ENCODE results near the gene C2CD2. TPM values are rescaled to one million over a fixed set of nuclear protein-coding genes. Genes with fewer than 3 reads are reported as not detected.

C2CD2 gene
- total and polyA plus RNA-seq, 2 of the 8 experiments (the other 6 are each of a cell fraction or from before 2014, with no cell fraction given), result 10.4 to 13.0 TPM

- H3K27ac ChIP-seq (ENCODE audit: low read depth, low read length), result no peak overlapping the region
- no peak overlapping the region for H2AK5ac ChIP-seq (ENCODE audit: low read depth, low read length)
- DNase-seq (ENCODE audit: low read depth in 1 of 2, low spot score in 2 of 2) (no peak), FAIRE-seq (no peak)
- H2BK120ac ChIP-seq (replicated peaks; ENCODE audit: low read depth, low read length), result no peak overlapping the region
- peaks cover 0 to 13% of the 10 kb centered on the region in 2 experiments; a peak in 2 of 4 replicates for H3K79me2 ChIP-seq (ENCODE audit: control insufficient read depth in 1 of 2, insufficient read depth in 2 of 2, low read length in 2 of 2)
- no peaks in the 10 kb centered on the region for H3K27me3 ChIP-seq (replicated peaks in 1 of 4; ENCODE audit: control insufficient read depth in 3 of 4, extremely low read depth in 1 of 4, insufficient read depth in 3 of 4, low read length in 3 of 4)
- no peak overlapping the region for H3K4ac ChIP-seq (replicated peaks; ENCODE audit: insufficient read length, low read depth, low read length)
- WGBS, 2 experiments (ENCODE audit: extremely low coverage in 1 of 2, insufficient coverage in 1 of 2, insufficient read length in 1 of 2, insufficient replicate concordance in 2 of 2, low coverage in 1 of 2, low lambda C conversion rate in 2 of 2, missing lambda C conversion rate in 1 of 2), result 83% methylated on average over 4 of the region's 4 CpGs; no CpG with 5 or more reads in 1 of the 2 experiments
- H4K5ac ChIP-seq (ENCODE audit: insufficient read length, low read depth, low read length), result no peak overlapping the region
- H3K23ac ChIP-seq (ENCODE audit: insufficient read length), result no peak overlapping the region
- H3K9me3 ChIP-seq (ENCODE audit: insufficient read depth in 2 of 2, low read depth in 1 of 2, low read length in 1 of 2), result no peaks in the 10 kb centered on the region
- no peak for TF ChIP-seq HDAC2 (IDR thresholded peaks at IDR 0.05; ENCODE audit: borderline replicate concordance in 1 of 2, low read depth in 2 of 2, low read length in 2 of 2)
- TF ChIP-seq CHD2 (IDR thresholded peaks at IDR 0.05; ENCODE audit: low read length), result no peak
- TF ChIP-seq SIX5 (IDR thresholded peaks at IDR 0.05; ENCODE audit: low read depth, low read length), result no peak
- TF ChIP-seq RNF2 (IDR thresholded peaks at IDR 0.05; ENCODE audit: borderline replicate concordance, low read depth, low read length, missing control alignments, poor library complexity, severe bottlenecking), result no peak
- TF ChIP-seq, protein P1, sequence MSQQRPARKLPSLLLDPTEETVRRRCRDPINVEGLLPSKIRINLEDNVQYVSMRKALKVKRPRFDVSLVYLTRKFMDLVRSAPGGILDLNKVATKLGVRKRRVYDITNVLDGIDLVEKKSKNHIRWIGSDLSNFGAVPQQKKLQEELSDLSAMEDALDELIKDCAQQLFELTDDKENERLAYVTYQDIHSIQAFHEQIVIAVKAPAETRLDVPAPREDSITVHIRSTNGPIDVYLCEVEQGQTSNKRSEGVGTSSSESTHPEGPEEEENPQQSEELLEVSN (IDR thresholded peaks at IDR 0.05), result no peak
- no peak for TF ChIP-seq NANOG (IDR thresholded peaks at IDR 0.05; ENCODE audit: insufficient read depth, low read depth, low read length, poor library complexity, severe bottlenecking)
- TF ChIP-seq TAF1 (IDR thresholded peaks at IDR 0.05; ENCODE audit: low read depth, low read length), result no peak
- TF ChIP-seq POLR2AphosphoS5 (IDR thresholded peaks at IDR 0.05; ENCODE audit: low read depth, low read length), result no peak
- TF ChIP-seq SP1 (IDR thresholded peaks at IDR 0.05; ENCODE audit: low read depth, low read length), result no peak
- no peak for TF ChIP-seq EZH2 (IDR thresholded peaks at IDR 0.05; ENCODE audit: low read depth, low read length, severe bottlenecking)
- no peak for TF ChIP-seq KDM1A (IDR thresholded peaks at IDR 0.05; ENCODE audit: borderline replicate concordance, low read length)
- TF ChIP-seq BACH1 (IDR thresholded peaks at IDR 0.05; ENCODE audit: low read length), result no peak
- H3K4me3 ChIP-seq (ENCODE audit: extremely low read depth in 1 of 4, insufficient read depth in 2 of 4, low read depth in 3 of 4, low read length in 4 of 4), result no peak overlapping the region
- no peak overlapping the region for H4K91ac ChIP-seq (replicated peaks; ENCODE audit: insufficient read length, low read length)
- no peak overlapping the region for H3K14ac ChIP-seq (ENCODE audit: insufficient read length)
- no peak overlapping the region for H3K4me2 ChIP-seq (ENCODE audit: insufficient read depth in 1 of 2, low read depth in 2 of 2, low read length in 2 of 2)
- no peak overlapping the region for H2AFZ ChIP-seq (ENCODE audit: low read length)
- no peak overlapping the region for H3K56ac ChIP-seq (replicated peaks; ENCODE audit: insufficient read length, low read depth, low read length)
- peaks cover 0 to 1% of the 10 kb centered on the region in 2 experiments for H4K20me1 ChIP-seq (replicated peaks in 1 of 2; ENCODE audit: control insufficient read depth in 1 of 2, insufficient read depth in 2 of 2, low read length in 2 of 2)
- no peak overlapping the region for H4K8ac ChIP-seq (ENCODE audit: extremely low read depth, insufficient read depth, low read length)
- CTCF ChIA-PET (ENCODE audit: partially characterized antibody), result interaction anchor here (3.2 kb wide), 1 partner anchor 10 kb away, joined by 11 read pairs; no protein-coding TSS in a partner anchor
- no peak overlapping the region for H2BK20ac ChIP-seq (ENCODE audit: low read length)
- POLR2A ChIA-PET (ENCODE audit: partially characterized antibody), result interaction anchor here (1.1 kb wide), 1 partner anchor 12 kb away, joined by 3 read pairs; no protein-coding TSS in a partner anchor
- no peak overlapping the region for H3K9ac ChIP-seq (replicated peaks in 1 of 4; ENCODE audit: extremely low read depth in 1 of 4, low read depth in 3 of 4, low read length in 3 of 4)
- peaks cover 0 to 3% (median 0%) of the 10 kb centered on the region in 4 experiments; a peak in 2 of 7 replicates for H3K4me1 ChIP-seq (replicated peaks in 1 of 4; ENCODE audit: control insufficient read depth in 3 of 4, insufficient read depth in 4 of 4, low read length in 3 of 4)
- H3K23me2 ChIP-seq (ENCODE audit: low read depth, low read length), result no peaks in the 10 kb centered on the region
- no peak overlapping the region for H3K18ac ChIP-seq (ENCODE audit: extremely low read depth, low read length)
- H2BK12ac ChIP-seq (ENCODE audit: low read depth, low read length), result no peak overlapping the region
- H3K79me1 ChIP-seq (ENCODE audit: low read depth, low read length), result no peaks in the 10 kb centered on the region
- no peak overlapping the region for H2BK5ac ChIP-seq (ENCODE audit: low read depth, low read length)
- H2BK15ac ChIP-seq (ENCODE audit: low read length), result no peak overlapping the region
- H3K36me3 ChIP-seq (ENCODE audit: control insufficient read depth in 2 of 4, insufficient read depth in 4 of 4, low read length in 3 of 4), result peaks cover 0 to 7% (median 2%) of the 10 kb centered on the region in 4 experiments; a peak in 2 of 8 replicates
Measured at GRCh38 chr21:41861255-41861654, 92.6 kb downstream of the C2CD2 start.
